B cell (primary cell): Measurements from ENCODE around the gene PPARG. TPM values are rescaled to one million over a fixed set of nuclear protein-coding genes. Genes with fewer than 3 reads are reported as not detected.

Source experiments
- ATAC-seq: fragments of 200-7000 bp; cut with Tn5 transposase; one replicate; pipeline ENCODE4 v1.10.0; 2021; ENCODE audit warnings: low read depth, mild to moderate bottlenecking, moderate number of reproducible peaks, moderate library complexity
- CTCF ChIA-PET: fragments of 350-600 bp; sonication (Branson Sonifier 250); formaldehyde crosslinking; loops from one replicate; lab custom pipeline; 2021; ENCODE audit warnings: antibody characterized with exemption, inconsistent platforms; lab: Charles Lee
- POLR2A ChIA-PET: fragments of 350-600 bp; sonication (Branson Sonifier 250); formaldehyde crosslinking; loops from one replicate; lab custom pipeline; 2021; ENCODE audit warnings: antibody characterized with exemption; lab: Charles Lee
- DNase-seq: peaks from one replicate; pipeline ENCODE4 v3.0.0; 2013
- H2AFZ ChIP-seq: 2 replicates; pipeline ENCODE4 v1.6.1; 2012; ENCODE audit warnings: mild to moderate bottlenecking, low read depth, low read length; ENCODE audit not compliant: insufficient read depth, poor library complexity, severe bottlenecking
- H3K27ac ChIP-seq, 2 donors: 1 replicate in 1 of 2; 2 replicates in 1 of 2; pipeline ENCODE4 v1.5.1; 2012 to 2013; ENCODE audit warnings: low read length in 2 of 2, mild to moderate bottlenecking in 2 of 2, moderate library complexity in 1 of 2
- H3K27me3 ChIP-seq, 4 experiments: fragments of 200-600 bp in 1 of 4; sonication (generic) in 1 of 4; replicated peaks in 1 of 4; 1 replicate in 2 of 4; 2 replicates in 2 of 4; pipeline versions ENCODE4 v1.6.1 to v1.7.0; 2013 to 2016; ENCODE audit warnings: low read length in 3 of 4, mild to moderate bottlenecking in 2 of 4, mixed read lengths in 1 of 4, moderate library complexity in 1 of 4; ENCODE audit not compliant: insufficient read depth in 4 of 4, control insufficient read depth in 3 of 4; ENCODE audit errors: control extremely low read depth in 1 of 4
- H3K36me3 ChIP-seq, 2 experiments: replicated peaks in 1 of 2; 1 replicate in 1 of 2; 2 replicates in 1 of 2; pipeline versions ENCODE4 v1.6.1 to v1.7.1; 2013; ENCODE audit warnings: low read length in 1 of 2; ENCODE audit not compliant: insufficient read depth in 2 of 2, control insufficient read depth in 1 of 2; ENCODE audit errors: control extremely low read depth in 1 of 2, extremely low read depth in 1 of 2
- H3K4me1 ChIP-seq, 2 donors: fragments of 200-600 bp in 1 of 2; sonication (generic) in 1 of 2; 1 replicate in 1 of 2; 2 replicates in 1 of 2; pipeline versions ENCODE4 v1.5.1 to v1.6.1; 2013 to 2017; ENCODE audit warnings: low read length in 2 of 2; ENCODE audit not compliant: control insufficient read depth in 2 of 2, insufficient read depth in 2 of 2
- H3K4me2 ChIP-seq: replicated peaks from 2 replicates; pipeline ENCODE3; 2012; ENCODE audit warnings: mild to moderate bottlenecking, low read depth, low read length; ENCODE audit not compliant: poor library complexity, severe bottlenecking
- H3K4me3 ChIP-seq, 5 experiments: fragments of 200-600 bp in 1 of 5; sonication (generic) in 1 of 5; 1 replicate in 3 of 5; 2 replicates in 2 of 5; pipeline versions ENCODE4 v1.5.1 to v1.7.0; 2011 to 2016; ENCODE audit warnings: low read length in 4 of 5, mild to moderate bottlenecking in 4 of 5, low read depth in 2 of 5, control low read depth in 1 of 5, moderate library complexity in 1 of 5; ENCODE audit not compliant: insufficient read depth in 1 of 5; ENCODE audit errors: control extremely low read depth in 1 of 5, extremely low read depth in 1 of 5
- H3K79me2 ChIP-seq: fragments of 200-600 bp; sonication (generic); one replicate; pipeline ENCODE4 v1.6.0; 2016; ENCODE audit warnings: low read length; ENCODE audit not compliant: control insufficient read depth, insufficient read depth
- H3K9ac ChIP-seq: fragments of 200-600 bp; sonication (generic); 2 replicates; pipeline ENCODE4 v1.6.1; 2017; ENCODE audit warnings: mild to moderate bottlenecking, low read length, moderate library complexity
- H3K9me3 ChIP-seq, 3 donors: one replicate each; pipeline versions ENCODE4 v1.6.1 to v1.7.1; 2013; ENCODE audit warnings: low read length in 2 of 3; ENCODE audit not compliant: control insufficient read depth in 2 of 3, insufficient read depth in 1 of 3; ENCODE audit errors: control extremely low read depth in 1 of 3
- H4K20me1 ChIP-seq: 2 replicates; pipeline ENCODE4 v1.6.0; 2012; ENCODE audit warnings: mild to moderate bottlenecking, low read length; ENCODE audit not compliant: insufficient read depth, control insufficient read depth, poor library complexity, severe bottlenecking
- H3K27ac Mint-ChIP-seq: one replicate; pipeline ENCODE4 v1.8.0; 2021; ENCODE audit warnings: mixed read lengths
- H3K27me3 Mint-ChIP-seq: one replicate; pipeline ENCODE4 v1.8.0; 2021; ENCODE audit warnings: mixed read lengths
- H3K4me1 Mint-ChIP-seq: one replicate; pipeline ENCODE4 v1.8.0; 2021; ENCODE audit warnings: mixed read lengths
- H3K4me3 Mint-ChIP-seq: one replicate; pipeline ENCODE4 v1.8.0; 2021; ENCODE audit warnings: mixed read lengths
- H3K9me3 Mint-ChIP-seq: one replicate; pipeline ENCODE4 v1.8.0; 2022; ENCODE audit warnings: mixed read lengths; ENCODE audit not compliant: insufficient read depth
- EZH2 ChIP-seq: IDR thresholded peaks from 2 replicates; pipeline ENCODE4 v1.6.1; 2012; ENCODE audit warnings: borderline replicate concordance, low read depth, mild to moderate bottlenecking, moderate library complexity, low read length; ENCODE audit not compliant: insufficient read depth, poor library complexity, severe bottlenecking
- WGBS: methylation state at CpG from one replicate; pipeline ENCODE4 v1.1.5; 2013; ENCODE audit warnings: missing lambda C conversion rate; ENCODE audit not compliant: insufficient coverage; 5-methylcytosine and 5-hydroxymethylcytosine counted together
- intact Hi-C: fragments of 100-400 bp; cut with micrococcal nuclease; formaldehyde crosslinking; loops from one replicate; pipeline ENCODE4 v1.10.0; 2022
- polyA plus RNA-seq: library from polyadenylated mRNA; depleted of rRNA; stranded (reverse); fragments of >200 nt; gene quantifications from 2 replicates; pipeline ENCODE4 v1.2.3, GENCODE V29; 2012
- total RNA-seq, 2 donors: library from RNA; stranded (reverse); fragments of 120-200 nt in 1 of 2; gene quantifications; 1 replicate in 1 of 2; 2 replicates in 1 of 2; pipeline versions ENCODE4 v1.2.3 to v1.2.4, GENCODE V29; 2013 to 2022
- TF ChIP-seq, protein P1 (sequence below): fragments of 200-600 bp; IDR thresholded peaks from one replicate; pipeline ENCODE4 v1.8.0; 2022; ENCODE audit warnings: antibody characterized with exemption, mild to moderate bottlenecking

Gene PPARG
- total and polyA plus RNA-seq, 2 donors (not counting 1 experiment from before 2014, with no cell fraction given), result 0.12 to 0.44 TPM

DNA sequence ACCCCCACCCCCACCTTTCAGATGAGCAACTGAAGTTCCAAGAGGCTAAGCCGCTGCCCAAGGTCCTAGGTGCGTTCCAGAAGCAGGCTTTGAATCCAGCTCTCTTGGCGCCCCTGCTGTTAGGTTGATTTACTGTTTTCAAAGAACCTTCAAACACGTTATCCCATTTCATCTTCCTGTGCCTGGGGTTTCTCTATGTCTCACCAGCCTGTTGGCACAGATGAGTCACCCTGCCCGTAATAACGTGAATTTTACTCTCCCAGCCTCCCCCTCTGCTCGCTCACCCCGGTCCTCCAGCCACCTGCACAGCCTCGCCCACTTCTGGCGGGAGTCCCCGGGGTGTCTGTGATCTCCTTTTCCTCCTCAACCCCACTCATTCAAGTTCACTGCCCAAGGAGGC, 182.4 kb downstream of the PPARG start:
- Histone ChIP-seq H3K79me2 (no peaks in the 10 kb centered on the region), H3K4me1 (no peaks in the 10 kb centered on the region), H3K36me3 (no peaks in the 10 kb centered on the region), H4K20me1 (no peaks in the 10 kb centered on the region), H3K4me2 (no peak overlapping the region), H3K27ac (no peak overlapping the region), H3K27me3 (no peaks in the 10 kb centered on the region), H3K4me3 (no peak overlapping the region), H3K9ac (no peak overlapping the region), H3K9me3 (no peaks in the 10 kb centered on the region), H2AFZ (peak overlapping the region; percentile 21)
- no peak for DNase-seq
- Mint-ChIP-seq H3K27me3 (no peaks in the 10 kb centered on the region), H3K9me3 (no peaks in the 10 kb centered on the region), H3K27ac (no peak overlapping the region), H3K4me3 (peak overlapping the region; percentile 26), H3K4me1 (peaks cover 6% of the 10 kb centered on the region)
- ATAC-seq, result no peak
- TF ChIP-seq, protein P1, sequence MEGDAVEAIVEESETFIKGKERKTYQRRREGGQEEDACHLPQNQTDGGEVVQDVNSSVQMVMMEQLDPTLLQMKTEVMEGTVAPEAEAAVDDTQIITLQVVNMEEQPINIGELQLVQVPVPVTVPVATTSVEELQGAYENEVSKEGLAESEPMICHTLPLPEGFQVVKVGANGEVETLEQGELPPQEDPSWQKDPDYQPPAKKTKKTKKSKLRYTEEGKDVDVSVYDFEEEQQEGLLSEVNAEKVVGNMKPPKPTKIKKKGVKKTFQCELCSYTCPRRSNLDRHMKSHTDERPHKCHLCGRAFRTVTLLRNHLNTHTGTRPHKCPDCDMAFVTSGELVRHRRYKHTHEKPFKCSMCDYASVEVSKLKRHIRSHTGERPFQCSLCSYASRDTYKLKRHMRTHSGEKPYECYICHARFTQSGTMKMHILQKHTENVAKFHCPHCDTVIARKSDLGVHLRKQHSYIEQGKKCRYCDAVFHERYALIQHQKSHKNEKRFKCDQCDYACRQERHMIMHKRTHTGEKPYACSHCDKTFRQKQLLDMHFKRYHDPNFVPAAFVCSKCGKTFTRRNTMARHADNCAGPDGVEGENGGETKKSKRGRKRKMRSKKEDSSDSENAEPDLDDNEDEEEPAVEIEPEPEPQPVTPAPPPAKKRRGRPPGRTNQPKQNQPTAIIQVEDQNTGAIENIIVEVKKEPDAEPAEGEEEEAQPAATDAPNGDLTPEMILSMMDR, result no peak
- no peak for TF ChIP-seq EZH2
- ChIA-PET CTCF (interaction anchor here (1.7 to 2.9 kb wide), 2 partner anchors 9 to 336 kb away, joined by 5 to 17 read pairs; no protein-coding TSS in a partner anchor), POLR2A (no interaction called here)
- 72% methylated on average over 11 of the region's 11 CpGs for WGBS
- intact Hi-C loops, result no loop called here

DNA sequence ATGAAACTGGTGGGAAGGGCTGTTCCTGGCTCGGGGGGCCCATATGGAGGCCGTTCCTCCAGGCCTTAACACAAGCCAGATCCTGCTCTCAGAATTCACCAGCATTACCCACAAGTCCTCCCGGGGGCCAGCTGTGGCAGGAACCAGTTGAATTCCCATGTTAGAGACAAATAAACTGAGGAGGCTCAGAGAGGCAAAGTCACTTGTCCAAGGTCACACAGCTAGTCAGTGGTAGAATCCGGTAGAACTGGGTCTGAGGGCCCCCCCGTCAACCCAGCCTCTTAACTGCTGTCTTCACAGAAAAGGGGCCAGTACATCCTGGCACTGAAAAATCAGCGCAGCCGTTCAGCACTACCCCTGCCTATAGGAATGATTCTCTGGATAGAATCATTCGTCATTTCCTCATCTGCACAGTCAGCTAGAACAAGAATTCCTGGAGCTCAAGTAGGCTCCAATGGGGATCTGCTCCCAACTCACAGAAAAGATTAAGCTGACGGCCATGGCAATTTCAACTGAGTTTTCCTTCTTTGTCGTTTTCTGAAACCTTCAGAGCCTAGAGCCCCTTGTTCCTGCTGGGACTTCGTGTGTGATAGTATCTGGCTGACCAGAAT, 183.2 kb downstream of the PPARG start:
- TF ChIP-seq, protein P1, result no peak
- no peak for TF ChIP-seq EZH2
- POLR2A ChIA-PET, result no interaction called here
- no peak overlapping the region for H3K27ac Mint-ChIP-seq
- Histone ChIP-seq H3K36me3 (no peaks in the 10 kb centered on the region), H3K27ac (no peak overlapping the region), H2AFZ (no peak overlapping the region), H3K9me3 (no peaks in the 10 kb centered on the region), H3K4me1 (no peaks in the 10 kb centered on the region), H3K79me2 (no peaks in the 10 kb centered on the region), H3K9ac (no peak overlapping the region), H3K27me3 (no peaks in the 10 kb centered on the region), H3K4me2 (no peak overlapping the region), H3K4me3 (no peak overlapping the region), H4K20me1 (no peaks in the 10 kb centered on the region)
- 91% methylated on average over 10 of the region's 11 CpGs for WGBS
- intact Hi-C loops, result no loop called here
- H3K4me3 Mint-ChIP-seq, result no peak overlapping the region
- H3K4me1 Mint-ChIP-seq, result peaks cover 6% of the 10 kb centered on the region
- no peaks in the 10 kb centered on the region for H3K27me3 Mint-ChIP-seq
- no peaks in the 10 kb centered on the region for H3K9me3 Mint-ChIP-seq
- DNase-seq (no peak), ATAC-seq (no peak)
- CTCF ChIA-PET, result interaction anchor here (1.2 to 1.7 kb wide), 2 partner anchors 12 to 337 kb away, joined by 3 to 5 read pairs; partner anchors contain the start of gene TSEN2
